Measurements from ENCODE around the gene HRH2. TPM values are rescaled to one million over a fixed set of nuclear protein-coding genes. Genes with fewer than 3 reads are reported as not detected.
"Not testable (repeated sequence)": the region's sequence is repeated elsewhere in the genome, so short reads cannot be mapped to it uniquely, and the experiment has no call there.

Gene HRH2
- total RNA-seq, 1 donor from 2014 or later: 96.9 TPM

- no peak overlapping the region for H3K4me3 Mint-ChIP-seq
- peaks cover 41% of the 10 kb centered on the region for H3K9me3 Mint-ChIP-seq
- intact Hi-C loops (cut with micrococcal nuclease): loop anchor here (1.0 to 5.0 kb wide), 4 partner anchors 22 to 766 kb away; no protein-coding TSS in a partner anchor
- peaks cover 4% of the 10 kb centered on the region for H3K27me3 Mint-ChIP-seq (ENCODE audit: insufficient read depth)
- DNase-seq (ENCODE audit: low spot score): peak; percentile 38
- no peak overlapping the region for H3K27ac Mint-ChIP-seq
- peaks cover 28% of the 10 kb centered on the region for H3K36me3 Mint-ChIP-seq (ENCODE audit: low read depth)
- H3K4me1 Mint-ChIP-seq (ENCODE audit: low read depth): peaks cover 7% of the 10 kb centered on the region
These were observed 60.7 kb downstream of the HRH2 start for GRCh38 chr5:175718401-175719108.

GRCh38 chr5:175719109-175719432 is 61.2 kb downstream of the HRH2 start:
- H3K27me3 Mint-ChIP-seq (ENCODE audit: insufficient read depth); H3K4me1 Mint-ChIP-seq (ENCODE audit: low read depth): not testable (repeated sequence)
- H3K9me3 Mint-ChIP-seq: peaks cover 36% of the 10 kb centered on the region

DNA sequence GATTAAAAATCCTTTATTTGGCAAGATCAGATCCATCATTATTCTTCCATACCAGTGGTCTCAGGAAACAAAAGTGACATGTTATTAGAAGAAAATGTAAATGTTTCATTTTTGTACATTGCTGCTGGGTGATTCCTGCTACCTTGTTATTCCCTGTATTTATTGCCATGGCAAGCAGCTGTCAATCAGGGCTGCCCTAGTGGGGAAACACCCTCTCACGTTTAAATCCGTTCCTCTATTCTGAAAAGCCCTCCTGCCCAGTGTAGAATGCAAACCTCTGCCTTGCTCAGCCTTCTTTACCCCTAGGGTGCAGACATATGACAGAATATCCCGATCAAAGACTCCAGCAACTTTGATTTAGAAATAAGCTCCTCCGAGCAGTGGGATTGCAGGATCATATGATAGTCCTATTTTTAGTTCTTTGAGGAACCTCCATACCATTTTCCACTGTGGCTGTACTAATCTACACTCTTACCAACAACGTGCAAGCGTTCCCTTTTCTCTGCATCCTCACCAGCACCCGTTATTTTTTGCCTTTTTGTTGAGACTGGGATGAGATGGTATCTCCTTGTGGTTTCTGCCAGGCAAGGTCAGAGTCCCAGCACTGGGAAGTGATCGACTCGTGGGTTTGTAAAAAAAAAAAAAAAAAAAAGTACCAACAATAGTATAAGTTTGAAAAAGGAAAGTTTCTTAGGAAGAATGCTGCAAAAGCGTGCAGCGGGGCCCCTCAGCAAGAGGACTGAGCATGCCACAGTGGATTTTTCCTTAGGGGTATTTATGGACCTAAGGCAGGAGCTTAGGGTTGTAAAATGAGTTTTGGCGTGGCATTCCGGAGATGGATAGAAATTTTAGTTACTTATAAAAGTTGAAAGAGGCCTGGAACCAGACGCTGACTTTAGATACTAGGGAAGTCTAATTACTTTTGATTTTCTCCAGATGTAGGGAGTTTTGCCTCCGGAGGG is 66.7 kb downstream of the HRH2 start:
- H3K36me3 Mint-ChIP-seq (ENCODE audit: low read depth): no peaks in the 10 kb centered on the region
- no peak overlapping the region for H3K4me3 Mint-ChIP-seq
- no peak for DNase-seq (ENCODE audit: low spot score)
- peaks cover 10% of the 10 kb centered on the region for H3K27me3 Mint-ChIP-seq (ENCODE audit: insufficient read depth)
- no peak overlapping the region for H3K27ac Mint-ChIP-seq
- peaks cover 1% of the 10 kb centered on the region for H3K4me1 Mint-ChIP-seq (ENCODE audit: low read depth)
- H3K9me3 Mint-ChIP-seq: no peaks in the 10 kb centered on the region
- intact Hi-C loops (cut with micrococcal nuclease): no loop called here

More at GRCh38 chr5:175719109-175719432, 61.2 kb downstream of the HRH2 start:
- H3K4me3 Mint-ChIP-seq; H3K27ac Mint-ChIP-seq; DNase-seq (ENCODE audit: low spot score): not testable (repeated sequence)
- intact Hi-C loops (cut with micrococcal nuclease): loop anchor here (2.0 to 5.0 kb wide), 3 partner anchors 22 to 767 kb away; no protein-coding TSS in a partner anchor
- peaks cover 23% of the 10 kb centered on the region for H3K36me3 Mint-ChIP-seq (ENCODE audit: low read depth)

DNA sequence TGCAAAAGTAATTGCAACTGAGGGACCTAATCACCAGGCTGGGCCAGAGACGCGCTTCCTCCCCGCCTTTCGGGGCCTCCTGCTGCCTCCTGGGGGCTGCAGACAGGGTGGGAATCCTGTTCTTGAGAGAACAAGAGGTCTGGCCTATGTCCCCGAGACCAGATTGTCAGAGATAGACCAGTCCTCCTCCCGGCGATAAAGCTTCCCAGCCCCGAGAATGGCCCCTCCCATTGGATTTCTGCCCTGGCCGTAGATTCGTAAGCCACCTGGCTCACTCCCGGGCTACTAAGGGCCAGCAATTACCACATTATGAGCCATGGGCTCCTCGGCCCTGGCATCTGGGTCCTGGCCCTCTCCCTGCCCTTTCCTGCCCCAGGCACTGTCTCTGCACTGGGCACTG is 70.4 kb downstream of the HRH2 start:
- DNase-seq (ENCODE audit: low spot score): no peak
- no peaks in the 10 kb centered on the region for H3K9me3 Mint-ChIP-seq
- peaks cover 6% of the 10 kb centered on the region for H3K4me1 Mint-ChIP-seq (ENCODE audit: low read depth)
- peaks cover 18% of the 10 kb centered on the region for H3K27me3 Mint-ChIP-seq (ENCODE audit: insufficient read depth)
- no peaks in the 10 kb centered on the region for H3K36me3 Mint-ChIP-seq (ENCODE audit: low read depth)
- no peak overlapping the region for H3K4me3 Mint-ChIP-seq
- H3K27ac Mint-ChIP-seq: no peak overlapping the region
- intact Hi-C loops (cut with micrococcal nuclease): no loop called here

DNA sequence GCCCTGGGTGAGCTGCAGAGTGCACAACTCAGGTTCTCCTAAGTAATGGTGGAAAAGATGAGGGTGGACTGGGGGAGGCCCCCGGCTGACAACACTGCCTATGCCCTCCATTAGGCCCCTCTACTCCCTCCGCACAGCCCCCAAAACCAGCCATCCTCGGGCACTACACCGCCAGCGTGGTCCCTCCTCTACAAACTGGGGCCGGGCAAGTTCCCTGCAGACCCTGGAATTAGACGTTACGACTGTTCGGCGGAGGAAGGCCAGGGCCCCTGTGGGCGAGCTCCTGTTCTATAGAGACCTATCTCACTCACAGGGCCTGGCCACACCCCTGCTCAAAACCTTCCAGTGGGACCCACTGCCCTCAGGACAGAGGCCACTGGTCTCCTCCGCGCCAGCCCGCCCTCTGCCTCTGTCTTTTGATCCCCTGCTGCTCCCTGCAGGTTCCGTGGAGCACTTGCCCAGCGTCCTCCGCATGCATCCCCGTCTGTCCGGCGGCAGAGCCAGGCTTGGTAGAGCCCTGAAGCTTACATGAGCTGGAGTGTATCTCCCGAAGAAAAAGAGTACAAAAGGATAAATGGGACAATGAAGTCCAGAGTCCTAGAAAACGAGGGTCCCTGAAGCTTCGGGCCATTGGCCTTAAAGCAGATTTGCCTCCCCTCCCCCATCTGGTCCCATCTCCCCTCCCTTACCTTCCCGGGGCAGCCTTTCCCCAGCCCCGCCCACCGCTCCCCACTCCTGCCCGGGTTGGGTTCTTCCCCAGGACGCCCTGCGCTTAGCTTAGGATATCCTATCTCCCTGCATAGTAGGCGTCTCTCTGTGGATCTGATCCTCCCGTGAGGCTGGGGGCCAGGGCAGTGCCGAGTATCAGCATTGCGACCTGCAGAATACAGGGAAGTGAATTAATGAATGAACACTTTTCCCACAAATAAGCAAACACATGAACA is 71.3 kb downstream of the HRH2 start:
- Mint-ChIP-seq H3K9me3 (no peaks in the 10 kb centered on the region), H3K27ac (no peak overlapping the region), H3K36me3 (ENCODE audit: low read depth) (no peaks in the 10 kb centered on the region), H3K4me1 (ENCODE audit: low read depth) (peaks cover 6% of the 10 kb centered on the region), H3K4me3 (no peak overlapping the region), H3K27me3 (ENCODE audit: insufficient read depth) (peaks cover 18% of the 10 kb centered on the region)
- intact Hi-C loops (cut with micrococcal nuclease): no loop called here
- no peak for DNase-seq (ENCODE audit: low spot score)

DNA sequence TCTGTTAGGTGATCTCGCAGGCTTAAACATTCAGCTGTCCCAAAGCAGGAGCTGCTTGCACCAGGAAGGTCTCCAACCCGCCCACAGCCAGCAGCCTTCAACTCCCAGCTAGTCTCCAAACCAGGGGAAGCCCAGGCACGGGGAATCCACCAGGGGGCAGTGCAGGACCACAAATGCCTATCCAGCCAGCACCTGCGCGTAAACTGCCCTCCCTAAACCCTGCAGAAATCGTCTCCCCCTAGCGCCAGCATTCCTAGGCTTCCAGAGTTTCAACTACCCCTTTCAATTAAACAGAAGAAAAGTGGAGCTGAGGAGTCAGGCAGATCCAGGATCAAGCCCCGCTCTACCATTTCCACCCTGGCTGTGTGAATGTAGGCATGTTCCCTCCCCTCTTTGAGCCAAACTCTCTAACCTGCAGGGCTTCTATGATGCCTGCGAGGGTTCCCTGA is 72.0 kb downstream of the HRH2 start:
- Mint-ChIP-seq H3K9me3 (no peaks in the 10 kb centered on the region), H3K4me3 (no peak overlapping the region), H3K27me3 (ENCODE audit: insufficient read depth) (peaks cover 18% of the 10 kb centered on the region), H3K27ac (no peak overlapping the region), H3K4me1 (ENCODE audit: low read depth) (peaks cover 6% of the 10 kb centered on the region), H3K36me3 (ENCODE audit: low read depth) (no peaks in the 10 kb centered on the region)
- peak; percentile 80 for DNase-seq (ENCODE audit: low spot score)
- intact Hi-C loops (cut with micrococcal nuclease): loop anchor here (1.0 kb wide), 1 partner anchor 143 kb away; no protein-coding TSS in a partner anchor

DNA sequence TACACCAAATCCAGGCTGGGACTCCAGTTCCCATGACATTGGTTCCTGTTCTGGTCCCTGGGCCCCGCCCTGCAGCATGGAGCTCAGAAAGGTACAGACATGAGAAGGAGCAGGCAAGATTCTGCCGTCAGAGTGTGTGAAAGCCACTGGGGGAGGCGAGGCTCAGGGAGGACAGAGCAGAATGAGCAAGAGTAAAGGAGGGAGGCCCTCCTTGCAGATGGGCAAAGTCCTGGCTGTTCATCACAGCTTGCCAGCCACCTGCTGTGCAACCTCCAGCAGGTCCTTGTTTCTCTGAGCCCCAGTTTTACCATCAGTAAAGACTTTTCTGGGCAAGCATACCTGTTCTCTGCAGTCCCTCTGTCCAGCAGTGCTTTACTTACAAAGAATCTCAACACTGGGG is 73.3 kb downstream of the HRH2 start:
- Mint-ChIP-seq H3K27me3 (ENCODE audit: insufficient read depth) (peaks cover 12% of the 10 kb centered on the region), H3K36me3 (ENCODE audit: low read depth) (no peaks in the 10 kb centered on the region), H3K27ac (no peak overlapping the region), H3K4me1 (ENCODE audit: low read depth) (peaks cover 6% of the 10 kb centered on the region), H3K4me3 (no peak overlapping the region), H3K9me3 (no peaks in the 10 kb centered on the region)
- DNase-seq (ENCODE audit: low spot score): no peak
- intact Hi-C loops (cut with micrococcal nuclease): no loop called here

DNA sequence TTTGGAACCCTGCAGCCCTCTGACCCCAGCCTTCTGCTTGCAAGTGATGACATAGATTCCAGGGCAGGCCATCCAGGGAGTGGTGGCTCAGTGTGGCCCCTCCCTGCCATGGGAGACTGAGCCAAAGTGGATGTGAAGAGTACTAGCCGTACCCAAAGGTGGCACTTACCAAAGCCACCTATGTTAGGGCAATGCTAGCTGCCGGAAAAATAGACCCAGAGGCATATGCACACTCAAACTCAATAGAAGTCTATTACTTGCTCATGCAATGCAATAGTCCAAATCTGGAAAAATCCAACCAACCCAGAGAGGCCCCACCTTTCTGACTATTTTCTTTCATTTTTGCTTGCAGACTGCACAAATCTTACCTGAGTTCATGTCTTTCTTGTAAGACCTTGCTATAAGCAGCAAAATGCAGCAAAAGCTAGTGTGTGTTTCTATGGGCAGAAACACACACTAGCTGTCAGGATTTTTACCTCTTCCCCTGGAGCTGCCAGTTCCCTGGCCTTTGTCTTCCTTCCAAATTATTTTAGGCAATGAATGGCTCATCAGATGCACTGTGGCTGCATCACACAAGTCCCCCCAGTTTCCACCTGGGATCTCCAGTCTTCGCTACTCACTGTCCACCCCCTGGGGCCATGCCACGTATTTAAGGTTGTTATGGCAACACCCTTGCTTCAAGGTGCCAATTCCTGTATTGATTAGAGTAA is 74.0 kb downstream of the HRH2 start:
- DNase-seq (ENCODE audit: low spot score): no peak
- peaks cover 11% of the 10 kb centered on the region for H3K27me3 Mint-ChIP-seq (ENCODE audit: insufficient read depth)
- H3K27ac Mint-ChIP-seq: no peak overlapping the region
- no peaks in the 10 kb centered on the region for H3K36me3 Mint-ChIP-seq (ENCODE audit: low read depth)
- peaks cover 6% of the 10 kb centered on the region for H3K4me1 Mint-ChIP-seq (ENCODE audit: low read depth)
- intact Hi-C loops (cut with micrococcal nuclease): no loop called here
- no peaks in the 10 kb centered on the region for H3K9me3 Mint-ChIP-seq
- no peak overlapping the region for H3K4me3 Mint-ChIP-seq

DNA sequence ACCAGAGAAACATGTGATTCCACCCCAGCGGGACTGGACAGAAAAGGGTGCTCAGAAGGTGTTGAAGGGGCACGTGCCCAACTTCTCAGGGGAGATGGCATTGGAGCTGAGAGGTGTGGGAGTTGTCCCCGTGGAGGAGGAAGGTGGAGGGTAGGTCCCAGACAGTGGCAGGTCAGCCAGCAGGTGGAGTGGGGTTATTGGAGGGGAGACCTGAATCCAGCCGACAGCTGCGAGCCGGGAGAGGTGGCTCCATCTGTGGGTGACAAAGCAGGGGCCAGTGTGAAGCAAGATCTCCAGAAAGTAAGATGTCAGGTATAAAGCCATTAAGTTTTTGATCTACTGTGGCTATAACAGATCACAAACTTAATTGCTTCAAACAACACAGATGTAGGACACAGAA is 75.1 kb downstream of the HRH2 start:
- Mint-ChIP-seq H3K4me3 (no peak overlapping the region), H3K4me1 (ENCODE audit: low read depth) (peaks cover 6% of the 10 kb centered on the region), H3K9me3 (no peaks in the 10 kb centered on the region), H3K36me3 (ENCODE audit: low read depth) (no peaks in the 10 kb centered on the region), H3K27me3 (ENCODE audit: insufficient read depth) (peaks cover 12% of the 10 kb centered on the region), H3K27ac (no peak overlapping the region)
- intact Hi-C loops (cut with micrococcal nuclease): no loop called here
- no peak for DNase-seq (ENCODE audit: low spot score)

GRCh38 chr5:175734016-175734415 is 76.1 kb downstream of the HRH2 start:
- intact Hi-C loops (cut with micrococcal nuclease): no loop called here

GRCh38 chr5:175734501-175734900 is 76.6 kb downstream of the HRH2 start:
- Mint-ChIP-seq H3K4me3 (no peak overlapping the region), H3K27me3 (ENCODE audit: insufficient read depth) (peaks cover 12% of the 10 kb centered on the region), H3K27ac (no peak overlapping the region), H3K9me3 (no peaks in the 10 kb centered on the region), H3K4me1 (ENCODE audit: low read depth) (peaks cover 6% of the 10 kb centered on the region), H3K36me3 (ENCODE audit: low read depth) (no peaks in the 10 kb centered on the region)
- intact Hi-C loops (cut with micrococcal nuclease): no loop called here
- no peak for DNase-seq (ENCODE audit: low spot score)

More at GRCh38 chr5:175734016-175734415, 76.1 kb downstream of the HRH2 start:
- Mint-ChIP-seq H3K27me3 (ENCODE audit: insufficient read depth) (peaks cover 12% of the 10 kb centered on the region), H3K4me3 (no peak overlapping the region), H3K9me3 (no peaks in the 10 kb centered on the region), H3K36me3 (ENCODE audit: low read depth) (no peaks in the 10 kb centered on the region), H3K4me1 (ENCODE audit: low read depth) (peaks cover 6% of the 10 kb centered on the region), H3K27ac (no peak overlapping the region)
- no peak for DNase-seq (ENCODE audit: low spot score)

DNA sequence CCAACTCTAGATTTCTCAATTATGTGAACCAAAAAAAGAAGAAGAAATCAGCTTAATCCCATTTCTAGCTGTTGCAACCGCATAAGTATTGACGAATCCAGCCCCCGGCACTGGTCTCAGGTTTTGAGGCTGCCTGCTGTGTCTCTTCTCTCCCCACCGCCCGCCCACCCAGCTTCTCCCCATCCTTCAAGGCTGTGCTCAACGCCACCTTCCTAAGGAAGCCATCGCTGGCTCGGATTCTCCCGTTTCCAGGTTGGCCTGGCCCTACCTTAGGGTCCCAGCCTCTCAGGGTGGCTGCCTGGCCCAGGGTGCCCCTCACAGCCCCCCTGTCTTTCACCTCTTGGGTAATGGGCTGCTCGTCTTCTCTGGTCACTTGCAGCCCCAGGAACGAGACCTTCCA is 77.8 kb downstream of the HRH2 start:
- Mint-ChIP-seq H3K4me1 (ENCODE audit: low read depth) (no peaks in the 10 kb centered on the region), H3K27me3 (ENCODE audit: insufficient read depth) (peaks cover 17% of the 10 kb centered on the region), H3K9me3 (no peaks in the 10 kb centered on the region), H3K36me3 (ENCODE audit: low read depth) (no peaks in the 10 kb centered on the region), H3K27ac (no peak overlapping the region), H3K4me3 (no peak overlapping the region)
- intact Hi-C loops (cut with micrococcal nuclease): no loop called here
- DNase-seq (ENCODE audit: low spot score): no peak
